H9 (cell line): ENCODE data around the gene ERC1. TPM values are rescaled to one million over a fixed set of nuclear protein-coding genes. Genes with fewer than 3 reads are reported as not detected.

Experiments used
- DNase-seq: peaks from one replicate; pipeline ENCODE4 v3.0.0-alpha.2; 2017
- H2AFZ ChIP-seq: one replicate; pipeline ENCODE4 v1.6.1; 2013; ENCODE audit warnings: mild to moderate bottlenecking, low read length, control low read depth, moderate library complexity
- H2AK5ac ChIP-seq: 2 replicates; pipeline ENCODE4 v1.6.1; 2013; ENCODE audit warnings: low read length, control low read depth, mixed read lengths; ENCODE audit not compliant: insufficient read length
- H2BK120ac ChIP-seq: one replicate; pipeline ENCODE4 v1.6.1; 2013; ENCODE audit warnings: low read depth, mild to moderate bottlenecking, low read length, control low read depth, inconsistent platforms; ENCODE audit not compliant: poor library complexity, severe bottlenecking
- H2BK12ac ChIP-seq: 2 replicates; pipeline ENCODE4 v1.6.1; 2013; ENCODE audit warnings: low read length, control low read depth, mixed read lengths, low read depth; ENCODE audit not compliant: insufficient read length
- H2BK15ac ChIP-seq: 2 replicates; pipeline ENCODE4 v1.6.1; 2013; ENCODE audit warnings: low read depth, low read length, control low read depth
- H2BK20ac ChIP-seq: one replicate; pipeline ENCODE4 v1.6.1; 2013; ENCODE audit warnings: low read depth, mild to moderate bottlenecking, low read length, control low read depth, inconsistent platforms; ENCODE audit not compliant: poor library complexity, severe bottlenecking
- H2BK5ac ChIP-seq: 2 replicates; pipeline ENCODE4 v1.6.1; 2013; ENCODE audit warnings: low read length, control low read depth, mixed read lengths; ENCODE audit not compliant: insufficient read length
- H3K14ac ChIP-seq: 2 replicates; pipeline ENCODE4 v1.6.1; 2013; ENCODE audit warnings: low read length, control low read depth; ENCODE audit not compliant: insufficient read depth
- H3K18ac ChIP-seq: 2 replicates; pipeline ENCODE4 v1.6.1; 2013; ENCODE audit warnings: low read depth, mild to moderate bottlenecking, mixed read lengths, low read length, control low read depth; ENCODE audit not compliant: insufficient read length
- H3K23ac ChIP-seq: 2 replicates; pipeline ENCODE4 v1.6.1; 2013; ENCODE audit warnings: low read length, control low read depth, mixed read lengths, low read depth; ENCODE audit not compliant: insufficient read length
- H3K23me2 ChIP-seq: 2 replicates; pipeline ENCODE4 v1.6.1; 2013; ENCODE audit warnings: low read depth, mild to moderate bottlenecking, mixed read lengths, low read length, control low read depth; ENCODE audit not compliant: insufficient read length, poor library complexity, severe bottlenecking
- H3K27ac ChIP-seq: 2 replicates; pipeline ENCODE4 v1.5.1; 2013; ENCODE audit warnings: low read length, control low read depth, mixed read lengths, low read depth; ENCODE audit not compliant: insufficient read length
- H3K27me3 ChIP-seq: 2 replicates; pipeline ENCODE4 v1.6.1; 2013; ENCODE audit warnings: low read length, control low read depth, inconsistent platforms; ENCODE audit not compliant: insufficient read depth
- H3K4ac ChIP-seq: 2 replicates; pipeline ENCODE4 v1.6.1; 2013; ENCODE audit warnings: low read depth, mild to moderate bottlenecking, control low read depth, inconsistent platforms, low read length, moderate library complexity
- H3K4me1 ChIP-seq: 2 replicates; pipeline ENCODE4 v1.6.1; 2013; ENCODE audit warnings: low read length, control low read depth, inconsistent platforms; ENCODE audit not compliant: insufficient read depth
- H3K4me2 ChIP-seq: 2 replicates; pipeline ENCODE4 v1.6.1; 2013; ENCODE audit warnings: low read length, control low read depth, mixed read lengths; ENCODE audit not compliant: insufficient read length, insufficient read depth
- H3K56ac ChIP-seq: 2 replicates; pipeline ENCODE4 v1.6.1; 2013; ENCODE audit warnings: low read depth, mild to moderate bottlenecking, mixed read lengths, low read length, control low read depth; ENCODE audit not compliant: insufficient read length
- H3K79me1 ChIP-seq: 2 replicates; pipeline ENCODE4 v1.6.1; 2013; ENCODE audit warnings: low read depth, mild to moderate bottlenecking, moderate library complexity, low read length, control low read depth, inconsistent platforms; ENCODE audit not compliant: insufficient read depth, poor library complexity, severe bottlenecking
- H3K79me2 ChIP-seq: 2 replicates; pipeline ENCODE4 v1.6.1; 2013; ENCODE audit warnings: low read length, control low read depth, inconsistent platforms; ENCODE audit not compliant: insufficient read depth
- H3K9ac ChIP-seq: 2 replicates; pipeline ENCODE4 v1.6.1; 2013; ENCODE audit warnings: low read length, control low read depth, mixed read lengths; ENCODE audit not compliant: insufficient read length; ENCODE audit errors: extremely low read depth
- H3K9me3 ChIP-seq: one replicate; pipeline ENCODE4 v1.6.1; 2013; ENCODE audit warnings: low read depth, low read length, inconsistent platforms; ENCODE audit not compliant: control insufficient read depth
- H3T11ph ChIP-seq: one replicate; pipeline ENCODE4 v1.6.1; 2013; ENCODE audit warnings: mild to moderate bottlenecking, low read length, control low read depth, inconsistent platforms
- H4K20me1 ChIP-seq: one replicate; pipeline ENCODE4 v1.6.1; 2013; ENCODE audit not compliant: control insufficient read depth, insufficient read length, insufficient read depth
- H4K5ac ChIP-seq: 2 replicates; pipeline ENCODE4 v1.6.1; 2013; ENCODE audit warnings: low read depth, mild to moderate bottlenecking, mixed read lengths, low read length, control low read depth; ENCODE audit not compliant: insufficient read length
- H4K8ac ChIP-seq: replicated peaks from 2 replicates; pipeline ENCODE4 v1.6.1; 2013; ENCODE audit warnings: low read length, control low read depth, mixed read lengths, low read depth; ENCODE audit not compliant: insufficient read length
- H4K91ac ChIP-seq: 2 replicates; pipeline ENCODE4 v1.6.1; 2013; ENCODE audit warnings: low read depth, mild to moderate bottlenecking, moderate library complexity, mixed read lengths, low read length, control low read depth; ENCODE audit not compliant: insufficient read length
- H3K27ac Mint-ChIP-seq, 3 experiments: 2 replicates in 2 of 3; 3 replicates in 1 of 3; pipeline ENCODE4 v1.8.0; 2020 to 2021; ENCODE audit warnings: mixed read lengths in 3 of 3, mild to moderate bottlenecking in 1 of 3, moderate library complexity in 1 of 3
- H3K27me3 Mint-ChIP-seq: 2 replicates; pipeline ENCODE4 v1.8.0; 2021; ENCODE audit warnings: low read depth, mild to moderate bottlenecking, moderate library complexity, mixed read lengths
- H3K36me3 Mint-ChIP-seq, 3 experiments: 2 replicates in 2 of 3; 3 replicates in 1 of 3; pipeline ENCODE4 v1.8.0; 2020 to 2021; ENCODE audit warnings: low read depth in 3 of 3, mixed read lengths in 3 of 3; ENCODE audit not compliant: insufficient read depth in 1 of 3
- H3K4me1 Mint-ChIP-seq, 2 experiments: 2 replicates each; pipeline ENCODE4 v1.8.0; 2020; ENCODE audit warnings: mixed read lengths in 2 of 2
- H3K4me3 Mint-ChIP-seq, 2 experiments: 2 replicates in 1 of 2; 3 replicates in 1 of 2; pipeline ENCODE4 v1.8.0; 2020 to 2021; ENCODE audit warnings: mild to moderate bottlenecking in 2 of 2, mixed read lengths in 2 of 2, moderate library complexity in 1 of 2
- H3K9me3 Mint-ChIP-seq, 2 experiments: 2 replicates in 1 of 2; 3 replicates in 1 of 2; pipeline ENCODE4 v1.8.0; 2020; ENCODE audit warnings: mild to moderate bottlenecking in 2 of 2, mixed read lengths in 2 of 2, moderate library complexity in 1 of 2
- WGBS: extraction: QIAGEN DNeasy Blood & Tissue Kit; methylation state at CpG from one replicate; pipeline ENCODE4 v1.1.7; 2013; ENCODE audit warnings: missing lambda C conversion rate, low lambda C conversion rate, mixed read lengths; ENCODE audit not compliant: insufficient read length; ENCODE audit errors: extremely low coverage; 5-methylcytosine and 5-hydroxymethylcytosine counted together
- total RNA-seq: library from RNA; stranded (reverse); gene quantifications from 2 replicates; pipeline ENCODE4 v1.2.1, GENCODE V29; 2021
- TF ChIP-seq, protein P1 (sequence below): fragments of 200-600 bp; sonication (generic); conservative IDR thresholded peaks from 3 replicates; pipeline ENCODE4 v1.8.0; 2021; ENCODE audit warnings: antibody characterized with exemption, mild to moderate bottlenecking

ERC1 gene
- total RNA-seq, 1 experiment from 2014 or later = 51.2 TPM

DNA sequence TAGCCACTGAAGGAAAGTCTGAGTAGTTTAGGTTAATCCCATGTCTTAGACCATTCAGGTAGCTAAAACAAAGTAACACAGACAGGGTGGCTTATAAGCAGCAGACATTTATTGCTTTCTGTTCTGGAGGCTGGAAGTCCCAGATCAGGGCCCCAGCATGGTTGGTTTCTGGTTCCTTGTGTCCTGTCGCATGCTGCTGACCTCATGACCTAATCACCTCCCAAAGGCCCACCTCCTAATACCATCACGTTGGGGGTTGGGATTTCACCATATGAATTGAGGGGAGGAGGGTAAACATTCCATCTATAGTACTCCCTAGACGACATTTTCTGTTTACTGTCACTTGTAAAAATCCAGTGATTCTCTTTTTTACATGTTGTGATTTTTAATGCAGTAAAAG lies 454.8 kb downstream of the ERC1 start:
- Mint-ChIP-seq H3K4me3 (0 out of 5 replicates have a peak overlapping the region, but pooled peaks of 1 of the 2 experiments have one; percentile 22), H3K4me1 (peaks cover 13 to 15% of the 10 kb centered on the region in 2 experiments), H3K36me3 (peaks cover 0 to 17% (median 13%) of the 10 kb centered on the region in 3 experiments; a peak in 4 of 7 replicates), H3K27me3 (no peaks in the 10 kb centered on the region), H3K9me3 (no peaks in the 10 kb centered on the region), H3K27ac (peak overlapping the region; percentile 49 to 89 (median 73); a peak in 6 of 7 replicates)
- peak; percentile 73 for DNase-seq
- Histone ChIP-seq H3K18ac (peak overlapping the region; percentile 55), H3K79me2 (no peaks in the 10 kb centered on the region), H3K4ac (no peak overlapping the region), H3K56ac (no peak overlapping the region), H2BK5ac (no peak overlapping the region), H4K91ac (no peak overlapping the region), H3T11ph (no peak overlapping the region), H2BK120ac (no peak overlapping the region), H2AFZ (no peak overlapping the region), H2AK5ac (no peak overlapping the region), H3K9ac (no peak overlapping the region), H2BK12ac (no peak overlapping the region), H3K23ac (no peak overlapping the region), H3K79me1 (no peaks in the 10 kb centered on the region), H3K27me3 (no peaks in the 10 kb centered on the region), H4K5ac (no peak overlapping the region), H2BK20ac (no peak overlapping the region), H3K9me3 (no peaks in the 10 kb centered on the region), H3K27ac (no peak overlapping the region), H3K14ac (peak overlapping the region; percentile 14; the same call in 1 of the 2 replicates), H4K20me1 (no peaks in the 10 kb centered on the region), H3K4me1 (peaks cover 4% of the 10 kb centered on the region; the same call in 1 of the 2 replicates), H4K8ac (no peak overlapping the region), H2BK15ac (no peak overlapping the region), H3K23me2 (no peaks in the 10 kb centered on the region), H3K4me2 (no peak overlapping the region)
- TF ChIP-seq, protein P1, sequence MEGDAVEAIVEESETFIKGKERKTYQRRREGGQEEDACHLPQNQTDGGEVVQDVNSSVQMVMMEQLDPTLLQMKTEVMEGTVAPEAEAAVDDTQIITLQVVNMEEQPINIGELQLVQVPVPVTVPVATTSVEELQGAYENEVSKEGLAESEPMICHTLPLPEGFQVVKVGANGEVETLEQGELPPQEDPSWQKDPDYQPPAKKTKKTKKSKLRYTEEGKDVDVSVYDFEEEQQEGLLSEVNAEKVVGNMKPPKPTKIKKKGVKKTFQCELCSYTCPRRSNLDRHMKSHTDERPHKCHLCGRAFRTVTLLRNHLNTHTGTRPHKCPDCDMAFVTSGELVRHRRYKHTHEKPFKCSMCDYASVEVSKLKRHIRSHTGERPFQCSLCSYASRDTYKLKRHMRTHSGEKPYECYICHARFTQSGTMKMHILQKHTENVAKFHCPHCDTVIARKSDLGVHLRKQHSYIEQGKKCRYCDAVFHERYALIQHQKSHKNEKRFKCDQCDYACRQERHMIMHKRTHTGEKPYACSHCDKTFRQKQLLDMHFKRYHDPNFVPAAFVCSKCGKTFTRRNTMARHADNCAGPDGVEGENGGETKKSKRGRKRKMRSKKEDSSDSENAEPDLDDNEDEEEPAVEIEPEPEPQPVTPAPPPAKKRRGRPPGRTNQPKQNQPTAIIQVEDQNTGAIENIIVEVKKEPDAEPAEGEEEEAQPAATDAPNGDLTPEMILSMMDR = no peak
- no CpG with 5 or more reads among the region's 3 CpGs for WGBS
